Measurements from ENCODE around the gene PLEKHA8. TPM values are rescaled to one million over a fixed set of nuclear protein-coding genes. Genes with fewer than 3 reads are reported as not detected.

PLEKHA8 gene
- total RNA-seq, 1 donor from 2014 or later, result 62.7 TPM

DNA sequence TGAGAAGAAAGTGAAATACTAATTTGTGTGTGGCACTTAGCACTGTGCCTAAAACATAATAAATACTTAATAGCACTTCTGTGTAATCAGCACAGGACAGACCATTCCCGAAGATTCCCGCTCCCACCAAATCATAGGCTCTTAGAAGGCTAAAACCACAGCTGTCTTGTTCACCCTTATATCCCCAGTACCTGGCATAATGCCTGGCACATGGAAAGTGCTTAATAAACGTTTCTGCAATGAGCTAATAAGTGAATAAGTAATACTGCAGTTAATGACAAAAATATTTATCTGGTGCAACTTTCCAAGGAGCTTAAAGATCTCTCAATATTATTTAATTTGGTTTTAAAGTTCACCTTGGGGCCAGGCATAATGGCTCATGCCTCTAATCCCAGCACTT is 149.8 kb downstream of the PLEKHA8 start:
- no peak overlapping the region for H2AFZ ChIP-seq (replicated peaks)
- Mint-ChIP-seq H3K9me3 (no peaks in the 10 kb centered on the region), H3K27ac (no peak overlapping the region), H3K4me3 (no peak overlapping the region), H3K36me3 (no peaks in the 10 kb centered on the region), H3K27me3 (ENCODE audit: insufficient read depth, low read depth) (no peaks in the 10 kb centered on the region), H3K4me1 (peaks cover 14% of the 10 kb centered on the region)
- peaks cover 7% of the 10 kb centered on the region for H3K4me1 ChIP-seq
- H3F3A ChIP-seq (ENCODE audit: low read depth), result peaks cover 8% of the 10 kb centered on the region
- DNase-seq (ENCODE audit: low spot score), result no peak
- H3K9ac ChIP-seq, result no peak overlapping the region
- H3K9me3 ChIP-seq (ENCODE audit: low read depth), result no peaks in the 10 kb centered on the region
- no peak overlapping the region for H3K4me2 ChIP-seq
- no peak for TF ChIP-seq EZH2 (IDR thresholded peaks at IDR 0.05)
- TF ChIP-seq, protein P1, sequence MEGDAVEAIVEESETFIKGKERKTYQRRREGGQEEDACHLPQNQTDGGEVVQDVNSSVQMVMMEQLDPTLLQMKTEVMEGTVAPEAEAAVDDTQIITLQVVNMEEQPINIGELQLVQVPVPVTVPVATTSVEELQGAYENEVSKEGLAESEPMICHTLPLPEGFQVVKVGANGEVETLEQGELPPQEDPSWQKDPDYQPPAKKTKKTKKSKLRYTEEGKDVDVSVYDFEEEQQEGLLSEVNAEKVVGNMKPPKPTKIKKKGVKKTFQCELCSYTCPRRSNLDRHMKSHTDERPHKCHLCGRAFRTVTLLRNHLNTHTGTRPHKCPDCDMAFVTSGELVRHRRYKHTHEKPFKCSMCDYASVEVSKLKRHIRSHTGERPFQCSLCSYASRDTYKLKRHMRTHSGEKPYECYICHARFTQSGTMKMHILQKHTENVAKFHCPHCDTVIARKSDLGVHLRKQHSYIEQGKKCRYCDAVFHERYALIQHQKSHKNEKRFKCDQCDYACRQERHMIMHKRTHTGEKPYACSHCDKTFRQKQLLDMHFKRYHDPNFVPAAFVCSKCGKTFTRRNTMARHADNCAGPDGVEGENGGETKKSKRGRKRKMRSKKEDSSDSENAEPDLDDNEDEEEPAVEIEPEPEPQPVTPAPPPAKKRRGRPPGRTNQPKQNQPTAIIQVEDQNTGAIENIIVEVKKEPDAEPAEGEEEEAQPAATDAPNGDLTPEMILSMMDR (IDR thresholded peaks at IDR 0.05), result no peak
- H3K36me3 ChIP-seq, result no peaks in the 10 kb centered on the region
- H3K27me3 ChIP-seq, result no peaks in the 10 kb centered on the region
- no peak overlapping the region for H3K4me3 ChIP-seq
- no peak overlapping the region for H3K27ac ChIP-seq
- no peaks in the 10 kb centered on the region for H4K20me1 ChIP-seq (ENCODE audit: low read depth)
- H3K79me2 ChIP-seq (ENCODE audit: low read depth), result no peaks in the 10 kb centered on the region

DNA sequence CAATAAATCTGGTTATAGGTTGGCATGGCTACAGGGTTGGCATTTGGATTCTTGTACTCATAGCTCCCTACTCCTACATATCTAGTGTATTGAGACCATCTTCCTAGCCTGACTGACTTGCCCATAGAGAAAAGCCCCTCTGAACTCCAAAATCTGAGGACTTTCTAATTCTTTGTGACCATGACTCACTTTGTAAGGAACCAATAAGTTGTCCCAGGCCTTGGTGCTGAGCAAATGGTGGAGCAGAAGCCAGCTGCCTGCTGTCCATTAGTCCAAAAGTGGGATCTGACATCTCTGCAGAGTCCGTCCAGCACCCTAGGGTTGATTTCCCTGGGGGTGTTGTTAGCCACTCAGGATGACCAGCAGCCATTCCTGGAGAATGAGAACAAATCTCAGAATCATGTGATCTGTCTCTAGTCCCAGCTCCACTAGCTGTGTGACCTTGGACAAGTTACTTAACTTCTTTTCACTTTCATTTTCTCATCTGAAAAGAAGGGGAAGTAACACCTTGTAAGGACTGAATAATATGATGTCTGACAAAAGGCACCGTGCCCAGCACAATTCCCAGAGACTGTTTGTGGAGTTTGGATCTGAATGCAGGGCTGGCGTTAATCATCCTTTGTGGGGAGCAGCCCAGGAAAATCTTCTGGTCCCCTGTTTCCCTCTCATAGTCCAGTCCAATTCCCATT is 150.7 kb downstream of the PLEKHA8 start:
- H3K27ac Mint-ChIP-seq, result no peak overlapping the region
- H3K27ac ChIP-seq, result no peak overlapping the region
- no peaks in the 10 kb centered on the region for H3F3A ChIP-seq (ENCODE audit: low read depth)
- H3K9me3 ChIP-seq (ENCODE audit: low read depth), result no peaks in the 10 kb centered on the region
- H2AFZ ChIP-seq (replicated peaks), result no peak overlapping the region
- no peaks in the 10 kb centered on the region for H3K79me2 ChIP-seq (ENCODE audit: low read depth)
- H3K36me3 ChIP-seq, result no peaks in the 10 kb centered on the region
- no peaks in the 10 kb centered on the region for H3K4me1 ChIP-seq
- H3K27me3 Mint-ChIP-seq (ENCODE audit: insufficient read depth, low read depth), result peaks cover 2% of the 10 kb centered on the region
- no peaks in the 10 kb centered on the region for H3K27me3 ChIP-seq
- H3K9me3 Mint-ChIP-seq, result peaks cover 1% of the 10 kb centered on the region
- H3K4me3 ChIP-seq, result no peak overlapping the region
- no peak for DNase-seq (ENCODE audit: low spot score)
- H3K4me3 Mint-ChIP-seq, result no peak overlapping the region
- no peaks in the 10 kb centered on the region for H4K20me1 ChIP-seq (ENCODE audit: low read depth)
- TF ChIP-seq EZH2 (IDR thresholded peaks at IDR 0.05), result no peak
- TF ChIP-seq, protein P1 (IDR thresholded peaks at IDR 0.05), result no peak
- no peak for TF ChIP-seq EZH2phosphoT487 (IDR thresholded peaks at IDR 0.05)
- H3K4me2 ChIP-seq, result no peak overlapping the region
- no peaks in the 10 kb centered on the region for H3K36me3 Mint-ChIP-seq
- H3K9ac ChIP-seq, result no peak overlapping the region
- peaks cover 8% of the 10 kb centered on the region for H3K4me1 Mint-ChIP-seq

Small RNAs within 50 kb of the gene (small RNA-seq; reads per million reads assigned to genes)
- not detected for gene RPS27P16

Other genes with a start within 250 kb of the PLEKHA8 start
- 5.2 and 5.5 TPM in 2 replicates for gene WIPF3, start 221.9 kb upstream of the PLEKHA8 start, total RNA-seq (ENCODE audit: low replicate concordance)
- 95.9 and 106 TPM in 2 replicates for gene SCRN1, start 38.6 kb upstream of the PLEKHA8 start, total RNA-seq (ENCODE audit: low replicate concordance)
- 4.0 and 4.5 TPM in 2 replicates for gene FKBP14, start 1.7 kb upstream of the PLEKHA8 start, total RNA-seq (ENCODE audit: low replicate concordance)
- 12.6 and 18.0 TPM in 2 replicates for gene MTURN, start 106.6 kb downstream of the PLEKHA8 start, total RNA-seq (ENCODE audit: low replicate concordance)